HCT116 (cell line): Measurements from ENCODE around the gene HOXC6.

Source experiments
- CTCF ChIP-seq, 3 experiments: fragments of 200-600 bp in 1 of 3; sonication (generic) in 1 of 3; IDR thresholded peaks in 2 of 3; conservative IDR thresholded peaks in 1 of 3; 2 replicates each; pipeline ENCODE4 v1.5.1; 2012 to 2017; ENCODE audit warnings: low read depth in 2 of 3, low read length in 2 of 3, antibody characterized with exemption in 1 of 3, borderline replicate concordance in 1 of 3, control low read depth in 1 of 3, mild to moderate bottlenecking in 1 of 3, mixed read lengths in 1 of 3, mixed run types in 1 of 3, moderate library complexity in 1 of 3; ENCODE audit not compliant: insufficient read depth in 1 of 3
- POLR2A ChIP-seq: IDR thresholded peaks from 2 replicates; pipeline ENCODE4 v1.7.0; 2011; ENCODE audit warnings: borderline replicate concordance; ENCODE audit not compliant: insufficient read depth, insufficient read length; ENCODE audit errors: extremely low read depth
- POLR2AphosphoS5 ChIP-seq: IDR thresholded peaks from 2 replicates; pipeline ENCODE4 v1.6.1; 2011; ENCODE audit warnings: mild to moderate bottlenecking, low read depth, low read length, moderate library complexity
- REST ChIP-seq: IDR thresholded peaks from 2 replicates; pipeline ENCODE4 v1.6.1; 2012; ENCODE audit warnings: low read depth
- ZNF274 ChIP-seq: fragments of 200-500 bp; sonication (Bioruptor generic); IDR thresholded peaks from 2 replicates; pipeline ENCODE4 v1.6.1; 2014; ENCODE audit warnings: mild to moderate bottlenecking, low read depth, low read length, inconsistent platforms
- TF ChIP-seq, protein P1 (sequence below): IDR thresholded peaks from 2 replicates; pipeline ENCODE4 v1.6.1; 2011; ENCODE audit warnings: mild to moderate bottlenecking, low read length, moderate library complexity; ENCODE audit not compliant: insufficient replicate concordance; ENCODE audit errors: extremely low read depth

GRCh38 chr12:54075409-54075808 is 47.2 kb downstream of the HOXC6 start:
- TF ChIP-seq ZNF274 (no peak), POLR2AphosphoS5 (no peak), CTCF (IDR thresholded peaks at IDR 0.05 in 2 of 3, conservative IDR thresholded peaks at IDR 0.05 in 1 of 3; ENCODE audit: borderline replicate concordance in 1 of 3, insufficient read depth in 1 of 3, low read depth in 2 of 3, low read length in 2 of 3) (no peak), REST (no peak), POLR2A (no peak)
- TF ChIP-seq, protein P1, sequence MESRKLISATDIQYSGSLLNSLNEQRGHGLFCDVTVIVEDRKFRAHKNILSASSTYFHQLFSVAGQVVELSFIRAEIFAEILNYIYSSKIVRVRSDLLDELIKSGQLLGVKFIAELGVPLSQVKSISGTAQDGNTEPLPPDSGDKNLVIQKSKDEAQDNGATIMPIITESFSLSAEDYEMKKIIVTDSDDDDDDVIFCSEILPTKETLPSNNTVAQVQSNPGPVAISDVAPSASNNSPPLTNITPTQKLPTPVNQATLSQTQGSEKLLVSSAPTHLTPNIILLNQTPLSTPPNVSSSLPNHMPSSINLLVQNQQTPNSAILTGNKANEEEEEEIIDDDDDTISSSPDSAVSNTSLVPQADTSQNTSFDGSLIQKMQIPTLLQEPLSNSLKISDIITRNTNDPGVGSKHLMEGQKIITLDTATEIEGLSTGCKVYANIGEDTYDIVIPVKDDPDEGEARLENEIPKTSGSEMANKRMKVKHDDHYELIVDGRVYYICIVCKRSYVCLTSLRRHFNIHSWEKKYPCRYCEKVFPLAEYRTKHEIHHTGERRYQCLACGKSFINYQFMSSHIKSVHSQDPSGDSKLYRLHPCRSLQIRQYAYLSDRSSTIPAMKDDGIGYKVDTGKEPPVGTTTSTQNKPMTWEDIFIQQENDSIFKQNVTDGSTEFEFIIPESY: no peak
